SKM-1 treated with dmso at 0.1 percent for 144 hours (cell line): ENCODE data around the gene PLD4.

ENCODE experiments used
- DNase-seq: peaks from one replicate; lab custom pipeline; 2025; ENCODE audit not compliant: unreplicated experiment; lab: John Stamatoyannopoulos, UW

The PLD4 gene

GRCh38 chr14:104973135-104973384 lies 48.4 kb downstream of the PLD4 start:
- no peak for DNase-seq

GRCh38 chr14:104973385-104974145 lies 48.9 kb downstream of the PLD4 start:
- DNase-seq: no peak

- no peak for DNase-seq
Measured at GRCh38 chr14:104974146-104974541, 49.5 kb downstream of the PLD4 start.

- DNase-seq: no peak
Measured at GRCh38 chr14:104974665-104975390, 50.1 kb downstream of the PLD4 start.

- no peak for DNase-seq
Measured at GRCh38 chr14:104975481-104976197, 51.0 kb downstream of the PLD4 start.

- peak; percentile 33 for DNase-seq
Measured at GRCh38 chr14:104976198-104977007, 51.7 kb downstream of the PLD4 start.

- no peak for DNase-seq
Measured at GRCh38 chr14:104977008-104977680, 52.5 kb downstream of the PLD4 start.

- DNase-seq: peak; percentile 8
Measured at GRCh38 chr14:104977681-104978653, 53.3 kb downstream of the PLD4 start, which contains the start of gene AHNAK2. AHNAK2 (minus strand) TSS chr14:104978374; CDS start chr14:104978237, 137 bp downstream.

GRCh38 chr14:104978746-104979691 lies 54.3 kb downstream of the PLD4 start:
- DNase-seq: no peak

GRCh38 chr14:104979758-104980610 lies 55.3 kb downstream of the PLD4 start:
- no peak for DNase-seq

GRCh38 chr14:104980611-104981531 lies 56.2 kb downstream of the PLD4 start:
- DNase-seq: no peak

- no peak for DNase-seq
Measured at GRCh38 chr14:104981699-104982541, 57.2 kb downstream of the PLD4 start.

GRCh38 chr14:104982548-104983230 lies 58.0 kb downstream of the PLD4 start:
- no peak for DNase-seq
